Gastrocnemius medialis (tissue), 4 donors: ENCODE measurements around the gene ETV6.

Experiments
- CTCF ChIP-seq, 5 experiments: fragments of 450-650 bp in 3 of 5; fragments of 200-600 bp in 2 of 5; sonication (generic) in 2 of 5; IDR thresholded peaks in 4 of 5; conservative IDR thresholded peaks in 1 of 5; 1 replicate in 4 of 5; 2 replicates in 1 of 5; pipeline ENCODE4 v1.5.1; 2016 to 2019; ENCODE audit warnings: antibody characterized with exemption in 5 of 5, mild to moderate bottlenecking in 3 of 5, moderate library complexity in 3 of 5
- POLR2A ChIP-seq, 2 donors: fragments of 450-650 bp; IDR thresholded peaks; one replicate each; pipeline ENCODE4 v1.6.1; 2017; ENCODE audit warnings: antibody characterized with exemption in 2 of 2, mild to moderate bottlenecking in 2 of 2, moderate library complexity in 2 of 2

GRCh38 chr12:11695321-11695720, 45.8 kb downstream of the ETV6 start:
- TF ChIP-seq CTCF (IDR thresholded peaks at IDR 0.05 in 4 of 5, conservative IDR thresholded peaks at IDR 0.05 in 1 of 5) (no peak), POLR2A (IDR thresholded peaks at IDR 0.05) (no peak)
